Right hindlimb (tissue), 1 donor: ENCODE data around the gene CCDC77.

Experiments used
- DNase-seq: peaks from one replicate; pipeline ENCODE4 v3.0.0-alpha.2; 2018

Gene CCDC77

GRCh38 chr12:482061-482460 is 80.6 kb downstream of the CCDC77 start:
- DNase-seq = no peak

- no peak for DNase-seq
Measured at GRCh38 chr12:484096-484495, 82.7 kb downstream of the CCDC77 start.

GRCh38 chr12:490260-490659 is 88.8 kb downstream of the CCDC77 start:
- no peak for DNase-seq
